Measurements from ENCODE around the gene ISM1.

GRCh38 chr20:13265941-13266340 is 44.9 kb downstream of the ISM1 start:
- TF ChIP-seq CREB1 (IDR thresholded peaks at IDR 0.05; ENCODE audit: low read depth): no peak
- TF ChIP-seq REST (IDR thresholded peaks at IDR 0.05; ENCODE audit: low read depth): no peak
- TF ChIP-seq CEBPB (IDR thresholded peaks at IDR 0.05): no peak
- no peak for TF ChIP-seq YY1 (IDR thresholded peaks at IDR 0.05; ENCODE audit: low read depth)
- no peak for TF ChIP-seq MAX (IDR thresholded peaks at IDR 0.05)
- no peak for TF ChIP-seq FOXM1 (IDR thresholded peaks at IDR 0.05; ENCODE audit: borderline replicate concordance, low read depth)
- TF ChIP-seq EGR1 (IDR thresholded peaks at IDR 0.05): no peak
- no peak for TF ChIP-seq TEAD4 (IDR thresholded peaks at IDR 0.05)
- TF ChIP-seq TAF1 (IDR thresholded peaks at IDR 0.05; ENCODE audit: low read depth): no peak
- TF ChIP-seq EP300 (IDR thresholded peaks at IDR 0.05; ENCODE audit: borderline replicate concordance): no peak
- TF ChIP-seq TCF12 (IDR thresholded peaks at IDR 0.05; ENCODE audit: low read depth): no peak
- TF ChIP-seq USF1 (IDR thresholded peaks at IDR 0.05): peak; percentile 74
- TF ChIP-seq ZBTB7A (IDR thresholded peaks at IDR 0.05; ENCODE audit: low read depth): no peak
